Right renal pelvis (tissue), 4 donors: ENCODE results near the gene KCNQ1OT1. TPM values are rescaled to one million over a fixed set of nuclear protein-coding genes. Genes with fewer than 3 reads are reported as not detected.

ENCODE experiments used
- DNase-seq, 4 donors: peaks; one replicate each; pipeline ENCODE4 v3.0.0-alpha.2; 2013; ENCODE audit warnings: low read depth in 4 of 4, low spot score in 3 of 4, missing footprints in 1 of 4
- polyA plus RNA-seq, 4 donors: library from polyadenylated mRNA; unstranded; fragments of 120-200 nt; gene quantifications; one replicate each; pipeline ENCODE4 v1.2.1, GENCODE V29; 2013; ENCODE audit not compliant: insufficient read length in 4 of 4

KCNQ1OT1 gene
- polyA plus RNA-seq, 4 donors = 0.72 to 1.5 (median 0.84) TPM

DNA sequence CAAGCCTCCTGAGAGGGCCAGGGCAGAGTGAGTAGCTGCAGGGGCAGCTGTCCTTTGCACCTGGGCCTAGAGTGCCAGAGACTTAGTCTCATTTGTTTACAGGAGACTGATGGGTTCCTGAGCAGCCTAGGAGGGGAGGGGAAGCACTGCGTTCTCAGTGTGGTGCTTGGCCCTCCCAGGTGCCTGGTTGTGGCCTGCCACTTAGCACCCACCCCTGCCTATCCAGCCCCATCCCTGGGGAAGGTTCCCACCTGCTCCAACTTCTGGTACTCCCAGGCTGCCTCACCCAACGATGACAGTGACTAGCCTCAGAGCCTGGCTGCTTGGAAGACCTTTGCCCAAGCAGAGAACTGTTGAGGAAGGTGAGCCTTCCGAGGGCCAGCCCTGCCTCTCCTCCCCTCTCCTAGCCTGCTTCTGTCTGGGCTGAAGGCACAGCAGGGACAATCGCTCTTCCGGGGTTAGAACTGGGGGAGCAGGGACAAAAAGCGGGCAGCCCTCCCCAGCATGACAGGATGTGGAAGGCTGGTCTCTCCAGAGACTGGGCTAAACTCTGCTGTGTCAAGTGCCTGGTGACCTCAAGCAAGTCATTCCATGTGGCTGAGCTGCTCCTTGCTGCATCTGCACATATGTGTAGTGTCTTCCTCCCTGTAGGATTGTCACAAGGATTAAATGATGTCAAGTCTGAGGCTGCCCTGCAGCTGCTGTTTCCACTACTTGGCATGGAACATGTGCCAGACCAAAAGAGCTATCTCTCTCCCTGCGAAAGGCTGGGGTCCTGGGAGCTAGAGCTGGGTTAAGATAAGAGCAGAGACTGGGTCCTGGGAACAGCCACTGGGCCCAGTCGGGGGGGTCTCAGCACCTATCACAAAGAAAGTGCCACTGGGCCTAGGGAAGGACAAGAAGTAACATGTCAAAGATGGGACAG lies 9.9 kb downstream of the KCNQ1OT1 start:
- DNase-seq = no peak

DNA sequence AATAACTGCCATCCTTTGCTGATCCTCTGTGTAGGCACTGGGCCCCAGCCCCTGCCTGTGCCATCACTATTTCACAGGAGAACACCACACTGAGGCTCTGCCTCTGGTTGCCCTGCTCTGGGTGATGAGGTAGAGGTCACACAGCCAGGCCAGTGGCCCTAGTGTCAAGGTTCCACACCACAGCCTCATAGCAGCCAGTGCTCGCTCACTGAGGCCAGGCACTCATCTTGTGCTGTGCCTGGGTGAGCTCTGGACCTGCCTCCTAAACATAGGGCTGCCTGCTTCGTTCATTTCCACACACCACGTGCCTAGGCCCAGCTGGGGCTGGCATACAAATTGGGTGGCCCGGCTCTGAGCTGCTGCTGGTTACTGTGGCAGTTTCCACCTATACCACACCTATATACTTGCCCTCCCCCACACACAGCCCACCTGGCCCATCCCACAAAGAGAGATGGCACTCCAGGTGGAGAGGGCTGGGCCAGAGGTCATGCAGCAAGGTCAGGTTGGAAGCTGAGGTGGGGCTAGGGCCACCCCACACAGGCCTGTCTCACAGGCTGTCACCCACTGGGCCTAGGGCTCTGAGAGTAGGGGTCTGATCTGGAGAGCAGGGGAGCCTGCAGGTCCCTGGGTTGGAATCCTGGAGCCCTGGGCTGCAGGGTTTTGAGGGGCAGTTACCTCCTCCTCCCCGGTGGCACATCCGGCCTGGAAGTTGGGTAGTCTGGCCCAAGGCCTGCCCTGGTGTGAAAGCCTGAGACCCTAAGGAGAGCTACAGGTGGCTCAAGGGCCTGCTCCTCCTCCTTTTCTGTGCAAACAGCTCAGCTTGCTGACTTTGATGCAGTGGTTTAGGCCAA lies 11.2 kb downstream of the KCNQ1OT1 start:
- DNase-seq = no peak

DNA sequence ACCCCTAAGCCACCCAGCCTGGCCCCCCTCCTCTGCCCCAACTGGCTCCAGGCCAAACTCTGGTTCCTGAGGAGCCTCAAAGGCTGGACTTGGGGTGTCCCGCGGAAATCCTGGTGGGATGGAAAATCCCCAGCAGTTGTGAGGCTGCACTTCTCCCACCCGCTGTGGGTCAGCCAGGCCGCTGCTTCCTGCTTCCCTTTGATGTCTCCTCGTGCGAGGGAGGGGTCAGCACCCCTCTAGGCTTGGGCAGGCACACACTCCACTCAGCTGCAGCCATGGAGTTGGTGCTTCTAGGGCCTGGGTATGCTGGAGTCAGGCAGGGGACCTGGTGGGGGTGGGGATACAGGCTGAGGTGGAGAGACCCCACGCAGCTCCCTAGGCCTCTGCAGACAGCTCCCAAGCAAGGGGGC lies 12.0 kb downstream of the KCNQ1OT1 start:
- no peak for DNase-seq

DNA sequence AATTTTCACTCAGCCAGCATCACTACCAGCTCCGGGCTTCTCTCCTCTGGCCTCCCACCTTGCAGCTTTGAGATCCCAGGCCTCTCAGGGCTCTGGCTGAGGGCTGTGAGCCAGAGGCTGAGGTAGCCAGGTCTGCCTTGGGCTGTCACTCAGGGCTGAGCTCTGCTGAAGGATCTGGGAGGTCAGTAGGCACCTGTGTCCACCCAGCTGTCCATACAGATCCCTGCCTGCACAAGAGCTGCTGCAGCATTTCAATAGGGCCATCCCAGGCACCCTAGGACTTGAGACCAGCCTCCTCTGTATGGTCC lies 12.6 kb downstream of the KCNQ1OT1 start:
- no peak for DNase-seq

DNA sequence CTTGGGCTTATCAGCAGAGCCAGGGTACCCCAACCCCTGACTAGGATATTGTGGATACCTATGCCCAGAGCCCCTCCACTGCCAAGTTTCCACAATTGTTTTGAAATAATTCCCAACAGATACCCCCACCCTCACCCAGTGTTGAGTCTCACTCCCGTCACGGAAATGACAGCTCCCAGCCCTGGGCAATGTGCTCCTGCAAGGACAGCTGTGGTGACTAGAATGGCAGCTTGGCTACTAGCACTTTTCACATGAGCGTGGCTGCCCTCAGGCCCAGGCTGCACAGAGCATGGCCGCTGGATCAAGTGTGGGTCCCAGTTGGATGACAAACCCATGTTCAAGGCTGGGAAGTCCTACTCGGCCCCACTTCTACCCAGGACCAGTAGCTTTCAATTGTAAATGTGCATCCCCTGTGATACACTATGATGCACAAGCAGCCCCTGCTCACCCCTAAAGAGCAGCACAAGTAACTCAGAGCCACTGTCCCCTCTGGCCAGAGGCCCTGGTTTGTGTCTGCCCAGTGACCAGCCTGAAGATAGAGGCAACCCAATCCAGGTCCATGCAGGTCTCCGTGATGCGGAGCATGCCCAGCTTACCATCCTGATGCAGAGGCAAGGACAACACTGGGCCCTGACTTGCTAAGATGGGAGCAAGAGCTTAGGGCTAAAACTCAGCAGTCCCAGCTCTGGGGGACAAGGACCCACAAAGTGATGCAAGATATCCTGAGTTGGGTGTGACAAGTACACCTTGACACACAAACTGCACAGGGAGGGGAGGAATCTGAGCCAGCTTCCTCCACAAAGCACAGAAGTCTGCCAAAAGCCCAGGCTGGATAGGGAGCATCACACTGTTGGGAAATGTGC lies 13.2 kb downstream of the KCNQ1OT1 start:
- DNase-seq = no peak

DNA sequence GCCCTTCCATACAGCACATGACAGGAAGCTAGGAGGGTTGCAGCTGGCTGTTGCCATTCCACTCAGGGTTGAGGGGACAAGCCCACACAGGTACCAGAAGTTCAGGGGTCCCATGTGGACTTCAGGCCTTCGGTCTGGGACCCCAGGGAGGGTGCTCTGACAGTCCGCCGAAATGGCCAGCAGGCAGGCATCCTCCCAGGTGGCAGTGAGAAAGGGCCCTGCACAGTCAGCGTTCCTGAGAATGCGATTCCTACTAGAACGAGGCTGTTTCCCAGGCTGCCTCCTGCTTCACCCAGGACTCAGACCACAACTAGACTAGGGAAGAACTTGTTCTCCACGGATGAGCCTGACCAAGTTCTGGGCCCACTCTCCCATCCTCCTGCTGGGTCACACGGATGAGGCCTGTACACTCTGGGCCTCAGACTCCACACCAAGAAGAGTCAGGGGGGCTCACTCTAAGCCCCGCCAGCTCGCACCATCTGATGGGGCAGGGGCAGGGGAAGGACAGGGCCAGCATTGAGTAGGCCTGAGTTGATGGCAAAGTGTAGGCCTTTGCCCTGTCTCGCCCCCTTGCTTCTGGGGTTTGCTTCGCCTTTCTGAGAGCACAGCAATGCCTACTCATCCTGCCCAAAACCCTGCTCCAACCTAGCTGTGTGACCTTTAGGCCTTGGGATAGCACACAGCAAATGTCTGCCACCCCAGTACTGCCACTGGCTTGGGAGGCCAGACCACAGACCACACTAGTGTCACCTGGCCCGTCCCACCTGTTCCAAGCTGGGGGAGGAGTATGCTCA lies 14.0 kb downstream of the KCNQ1OT1 start:
- no peak for DNase-seq

DNA sequence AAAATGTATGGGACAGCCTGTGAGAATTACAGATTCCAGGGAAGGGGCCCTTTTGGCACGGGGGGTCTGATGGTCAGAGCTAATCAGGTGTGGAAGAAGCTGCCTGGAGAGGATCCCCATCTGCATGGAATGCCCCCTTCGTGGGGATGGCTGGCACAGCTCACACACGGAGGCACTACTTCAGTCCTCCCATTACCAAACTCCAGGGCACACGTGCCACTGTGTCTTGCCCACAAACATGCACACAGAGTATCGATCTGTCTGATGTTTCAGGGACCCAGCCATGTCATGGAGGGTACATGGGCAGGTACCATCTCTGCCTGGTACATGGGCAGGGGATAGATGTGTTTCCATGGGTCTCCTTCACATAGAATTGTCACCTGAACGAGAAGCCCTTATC lies 14.7 kb downstream of the KCNQ1OT1 start:
- DNase-seq = no peak

DNA sequence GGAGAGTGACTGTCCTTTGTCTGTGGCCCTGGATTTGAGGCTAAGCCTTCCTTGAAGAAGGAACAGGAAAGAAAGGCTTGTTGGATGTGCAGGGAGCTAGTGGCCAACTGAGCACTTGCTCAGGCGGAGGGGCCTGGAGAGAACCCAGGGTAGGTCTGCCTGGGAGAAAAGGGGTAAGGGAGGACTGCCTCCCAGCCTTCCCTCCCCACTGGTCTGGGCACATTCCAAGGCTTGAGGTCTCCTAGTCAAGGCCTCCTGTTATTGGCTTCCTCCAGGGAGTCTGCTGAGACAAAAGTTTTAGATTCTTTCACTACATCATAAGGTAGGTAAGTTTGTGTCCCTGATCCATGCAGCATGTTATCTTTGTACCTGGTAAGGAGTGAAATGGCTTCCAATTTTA lies 15.2 kb downstream of the KCNQ1OT1 start:
- no peak for DNase-seq

DNA sequence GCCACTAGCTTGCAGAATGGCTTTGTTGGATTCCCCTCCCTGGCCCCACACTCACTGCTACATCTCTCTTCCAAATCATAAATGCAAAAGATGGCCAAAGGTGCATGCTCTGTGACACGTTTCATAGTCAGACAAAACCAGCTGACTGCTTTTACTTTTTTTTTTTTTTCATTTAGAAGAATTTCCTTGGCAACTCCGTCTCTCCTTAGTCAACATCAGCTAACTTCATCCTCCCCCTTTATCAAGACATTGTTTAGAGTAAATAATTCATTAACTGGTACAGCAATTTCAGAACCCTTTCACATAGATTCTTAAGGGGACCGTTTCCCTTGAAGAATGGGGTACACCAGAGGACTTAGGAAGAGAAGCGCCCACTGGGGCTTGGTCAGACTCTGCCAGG lies 16.0 kb downstream of the KCNQ1OT1 start:
- DNase-seq = no peak

DNA sequence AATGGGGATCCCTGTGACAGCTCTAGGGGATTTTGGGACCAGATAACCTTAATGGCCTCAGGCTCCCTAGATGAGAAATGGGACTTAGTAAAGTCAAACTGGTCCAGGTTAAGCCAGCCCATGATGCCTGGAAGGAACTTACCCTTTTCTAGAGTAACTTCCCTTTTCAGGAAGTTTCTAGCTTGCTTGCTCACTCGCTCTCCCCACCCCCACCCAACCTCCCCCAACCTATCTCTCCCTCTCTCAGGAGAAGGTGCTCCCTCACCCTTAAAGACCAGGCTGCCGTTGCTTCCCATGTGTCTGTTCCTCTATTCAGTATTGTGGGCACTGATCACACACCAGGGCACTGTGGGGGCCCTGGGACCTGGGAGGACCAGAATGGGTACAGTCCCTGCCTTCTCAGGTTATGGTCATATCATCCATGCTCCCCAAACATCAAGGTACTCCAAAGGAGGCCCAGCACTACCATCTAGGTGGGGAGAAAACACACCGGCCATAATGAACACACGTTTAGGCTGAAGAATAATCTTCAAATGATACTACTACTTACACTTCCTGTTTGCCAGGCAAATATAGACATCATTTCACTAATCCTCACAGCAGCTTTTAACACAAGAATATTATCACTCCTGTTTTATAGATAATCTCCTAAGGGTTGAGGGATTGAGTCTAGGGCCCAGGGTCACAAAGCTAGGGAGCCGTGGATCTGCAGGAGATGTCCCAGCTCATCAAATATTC lies 18.2 kb downstream of the KCNQ1OT1 start:
- no peak for DNase-seq

DNA sequence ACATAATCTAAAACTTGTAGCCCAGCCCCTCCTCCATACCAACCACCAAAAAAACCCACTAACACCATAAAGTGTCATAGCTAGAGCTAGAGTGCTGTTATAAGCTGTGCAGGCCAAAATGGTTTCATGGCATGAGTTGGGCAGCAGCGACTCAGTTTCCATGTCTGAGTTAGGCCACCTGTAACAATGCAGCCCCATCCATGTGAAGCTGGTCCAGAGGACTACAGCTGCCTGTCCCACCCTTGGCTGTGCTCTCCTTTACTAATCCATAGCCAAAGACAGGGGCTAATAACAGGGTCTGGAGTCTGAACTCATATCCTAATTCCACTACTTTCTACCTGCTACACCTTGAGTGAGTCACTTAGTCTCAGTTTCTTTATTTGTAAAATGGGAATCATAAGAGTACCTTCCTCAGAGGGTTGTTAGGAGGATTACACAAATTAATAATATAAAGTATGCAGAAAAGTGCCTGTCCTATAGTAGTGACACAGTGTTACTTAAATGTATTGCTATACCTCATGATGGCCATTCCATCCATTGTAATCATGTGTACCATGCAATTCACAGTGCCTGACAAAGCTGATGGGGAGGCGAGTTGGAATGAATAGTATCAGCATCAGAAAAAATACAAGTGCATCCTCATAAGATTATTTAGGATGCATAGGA lies 20.6 kb downstream of the KCNQ1OT1 start:
- DNase-seq = no peak

DNA sequence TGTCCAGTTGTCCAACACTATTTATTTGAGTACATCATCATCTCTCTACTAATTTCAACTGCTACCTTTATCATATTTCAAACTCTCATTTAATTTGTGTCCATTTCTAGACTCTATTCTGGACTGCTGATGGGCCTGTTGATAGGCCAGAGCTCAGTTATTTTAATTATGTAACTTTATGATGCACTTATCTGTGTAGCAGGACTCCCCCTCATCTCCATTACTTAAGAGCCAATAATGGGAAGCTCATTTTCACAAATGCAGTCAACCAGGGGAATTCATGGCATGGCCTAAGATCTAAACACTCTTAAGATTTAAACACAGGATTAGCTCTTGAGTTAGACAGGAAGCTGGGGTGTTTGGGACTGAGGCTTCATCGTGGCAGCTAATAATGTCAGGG lies 21.4 kb downstream of the KCNQ1OT1 start:
- no peak for DNase-seq

DNA sequence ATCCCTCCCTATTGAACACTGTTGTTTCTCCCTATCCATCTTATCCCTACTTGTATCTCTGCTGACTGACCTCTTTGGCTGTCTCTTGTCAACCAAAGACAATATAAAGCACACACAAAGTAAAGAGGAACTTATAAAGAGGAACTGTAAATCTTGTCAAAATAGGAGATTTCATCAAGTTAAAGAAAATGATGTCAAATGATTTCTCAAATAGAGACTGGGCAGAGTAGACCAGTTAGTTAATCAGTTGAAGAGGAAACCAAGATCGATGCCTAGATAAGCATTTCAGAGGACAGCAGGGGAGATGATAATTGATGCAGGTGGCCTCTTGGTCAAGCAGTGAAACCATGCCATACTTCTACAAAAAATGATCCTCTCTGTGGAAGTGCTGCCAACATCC lies 22.7 kb downstream of the KCNQ1OT1 start:
- DNase-seq = no peak

DNA sequence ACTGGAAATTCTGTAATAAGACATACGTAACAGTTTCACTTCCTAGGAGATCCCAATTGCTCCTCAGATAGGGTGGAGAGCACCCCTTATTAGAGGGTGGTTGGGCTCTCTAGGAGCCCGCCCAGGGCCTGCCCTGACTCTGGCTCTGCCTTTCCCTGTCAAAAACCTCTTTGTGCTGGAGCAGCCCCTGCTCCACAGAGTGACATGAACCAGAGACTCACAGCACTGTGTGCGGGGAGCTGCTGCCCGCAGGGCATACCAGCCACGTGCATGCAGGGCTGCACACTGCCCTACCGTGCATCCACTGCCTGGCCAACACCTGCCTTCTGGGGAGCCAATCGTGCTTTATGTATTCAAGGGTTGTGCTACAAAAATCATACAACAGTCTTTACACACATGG lies 24.3 kb downstream of the KCNQ1OT1 start:
- no peak for DNase-seq

DNA sequence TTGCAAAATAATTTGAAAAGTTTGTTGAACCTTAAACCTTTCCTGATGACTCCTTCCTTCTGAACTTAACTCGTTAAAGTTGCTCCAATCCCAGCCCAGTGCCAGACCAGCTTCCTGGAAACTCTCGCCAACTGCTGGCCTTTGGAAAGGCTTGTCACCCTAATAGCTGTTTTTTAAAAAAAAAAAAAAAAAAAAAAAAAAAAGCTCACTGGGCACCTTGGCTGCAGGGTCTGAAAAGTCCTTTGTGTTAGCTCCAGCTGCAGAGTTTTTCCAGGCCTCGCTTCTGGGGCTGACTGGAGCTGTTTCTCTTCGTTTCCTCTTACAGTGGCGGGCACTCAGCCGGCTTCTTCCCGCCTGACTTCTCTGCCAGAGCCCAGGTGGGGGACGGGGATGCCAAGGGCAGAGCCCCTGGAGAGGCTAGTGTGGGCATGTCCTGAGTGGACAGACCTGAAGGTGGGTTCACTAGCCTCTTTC lies 25.1 kb downstream of the KCNQ1OT1 start:
- DNase-seq = no peak

DNA sequence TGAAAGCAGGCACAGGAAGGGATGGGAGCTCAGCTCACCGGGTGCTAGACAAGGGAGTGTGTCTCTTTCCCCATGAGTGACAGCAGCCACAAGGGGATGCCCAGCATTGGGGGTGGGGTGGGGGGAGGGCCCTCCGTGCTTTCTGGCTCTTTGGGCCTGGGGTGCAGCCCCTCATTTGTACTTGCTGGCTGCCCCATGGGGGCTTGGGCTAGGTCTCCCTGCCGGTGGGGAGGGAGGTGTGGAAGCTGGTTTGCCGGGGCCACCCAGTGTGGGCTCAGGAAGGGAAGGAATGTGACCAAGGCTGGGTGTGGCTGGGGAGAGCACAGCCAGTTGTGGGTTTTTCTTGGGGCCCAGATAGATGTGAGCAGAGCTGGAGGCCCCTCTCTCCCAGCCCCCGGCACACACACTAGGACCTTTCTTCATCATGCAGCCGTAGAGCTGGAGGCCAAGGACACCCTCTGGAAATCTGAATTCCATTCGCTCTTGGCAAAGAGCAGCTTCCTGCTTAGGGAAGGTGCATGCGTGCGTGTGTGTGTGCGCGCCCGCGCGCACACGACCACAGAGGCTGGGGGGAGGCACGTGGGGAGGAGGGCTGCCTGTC lies 25.8 kb downstream of the KCNQ1OT1 start:
- no peak for DNase-seq

DNA sequence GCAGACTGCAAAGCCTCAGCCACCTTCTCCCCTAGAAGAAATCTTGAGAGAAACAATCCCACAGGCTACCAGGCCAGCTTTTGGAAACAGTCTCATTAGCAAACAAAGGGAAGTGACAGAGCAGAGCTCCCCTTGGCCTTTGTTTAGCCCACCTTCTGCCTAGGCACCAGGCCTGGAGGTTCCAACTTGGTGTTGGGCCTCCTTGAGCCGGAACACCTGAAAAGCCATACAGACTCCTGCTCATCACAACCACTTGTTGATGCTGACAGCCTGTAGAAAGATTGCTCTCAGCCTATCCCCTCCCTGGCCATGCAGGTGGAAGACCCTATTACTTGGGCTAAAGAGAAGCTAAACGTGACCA lies 26.6 kb downstream of the KCNQ1OT1 start:
- no peak for DNase-seq

DNA sequence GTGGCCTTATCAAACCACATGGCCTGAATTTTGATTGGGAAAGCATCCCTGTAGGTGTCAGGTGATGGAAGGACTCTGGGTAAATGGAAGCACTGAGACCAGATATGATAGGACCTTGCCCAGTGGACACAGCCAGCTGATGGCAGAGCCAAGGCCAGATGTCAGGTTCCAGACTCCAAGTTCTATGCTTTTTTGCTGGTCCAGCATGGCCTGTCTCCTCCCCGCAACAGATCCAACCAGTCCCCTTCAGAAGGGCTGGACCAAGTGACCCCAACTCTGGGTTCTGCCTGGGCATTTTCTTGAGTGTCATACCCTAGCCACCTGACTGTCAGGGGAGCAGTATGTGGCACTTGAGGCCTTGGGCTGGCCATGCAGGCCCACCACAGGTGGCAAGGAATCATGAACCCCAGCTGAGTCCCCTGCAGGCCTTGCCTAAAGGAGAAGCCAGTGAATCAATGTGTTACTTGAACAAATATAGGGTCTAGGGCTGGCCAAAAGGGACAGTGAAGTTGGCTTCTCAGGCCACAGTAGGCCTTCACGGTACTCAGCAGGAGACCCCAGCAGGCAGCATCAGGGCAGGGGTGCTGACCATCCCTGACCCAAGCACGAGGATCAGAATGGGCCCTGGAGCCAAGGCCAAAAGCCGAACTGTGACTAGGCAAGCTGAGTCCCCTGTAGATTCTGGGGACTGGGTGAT lies 27.1 kb downstream of the KCNQ1OT1 start:
- no peak for DNase-seq
